H1 (cell line): Measurements from ENCODE around the gene CACNA1C.

Source experiments
- CEBPB ChIP-seq: IDR thresholded peaks from 2 replicates; pipeline ENCODE4 v1.6.1; 2012; ENCODE audit warnings: low read depth, low read length
- GABPA ChIP-seq: IDR thresholded peaks from 2 replicates; pipeline ENCODE4 v1.6.1; 2011; ENCODE audit warnings: mild to moderate bottlenecking, low read length, moderate library complexity, borderline replicate concordance; ENCODE audit not compliant: insufficient read depth
- JUND ChIP-seq: IDR thresholded peaks from 2 replicates; pipeline ENCODE4 v1.6.1; 2011; ENCODE audit warnings: mild to moderate bottlenecking, improper control_type of control experiment, low read length
- NRF1 ChIP-seq: IDR thresholded peaks from 2 replicates; pipeline ENCODE4 v1.6.1; 2011; ENCODE audit warnings: mild to moderate bottlenecking, low read depth, low read length, improper control_type of control experiment
- POLR2A ChIP-seq, 2 experiments: IDR thresholded peaks; 1 replicate in 1 of 2; 2 replicates in 1 of 2; pipeline ENCODE4 v1.6.1; 2011; ENCODE audit warnings: low read depth in 2 of 2, low read length in 2 of 2, mild to moderate bottlenecking in 2 of 2; ENCODE audit errors: control extremely low read depth in 1 of 2
- POLR2AphosphoS5 ChIP-seq: IDR thresholded peaks from 2 replicates; pipeline ENCODE4 v1.6.1; 2011; ENCODE audit warnings: low read depth, low read length
- RBBP5 ChIP-seq: IDR thresholded peaks from 2 replicates; pipeline ENCODE4 v1.7.1; 2012; ENCODE audit warnings: low read depth, mild to moderate bottlenecking, inconsistent platforms, low read length, moderate library complexity, borderline replicate concordance
- RFX5 ChIP-seq: IDR thresholded peaks from 2 replicates; pipeline ENCODE4 v1.6.1; 2011; ENCODE audit warnings: low read depth, low read length, improper control_type of control experiment, borderline replicate concordance
- SRF ChIP-seq: IDR thresholded peaks from 2 replicates; pipeline ENCODE4 v1.6.1; 2011; ENCODE audit warnings: mild to moderate bottlenecking, low read depth, low read length, moderate library complexity
- SUZ12 ChIP-seq: fragments of 200-600 bp; sonication (generic); IDR thresholded peaks from 2 replicates; pipeline ENCODE4 v1.6.1; 2012; ENCODE audit warnings: mild to moderate bottlenecking, inconsistent platforms, low read length, moderate library complexity, mixed read lengths
- TAF1 ChIP-seq: IDR thresholded peaks from 2 replicates; pipeline ENCODE4 v1.6.1; 2011; ENCODE audit warnings: mild to moderate bottlenecking, low read depth, low read length
- TF ChIP-seq, protein P1 (sequence below), 3 experiments: IDR thresholded peaks; 1 replicate in 2 of 3; 2 replicates in 1 of 3; pipeline versions ENCODE4 v1.5.1 to v1.6.1; 2011; ENCODE audit warnings: low read length in 3 of 3, mild to moderate bottlenecking in 3 of 3, inconsistent platforms in 2 of 3, low read depth in 1 of 3, moderate library complexity in 1 of 3; ENCODE audit not compliant: insufficient read depth in 1 of 3; ENCODE audit errors: control extremely low read depth in 1 of 3
- TF ChIP-seq, protein P2 (sequence below): IDR thresholded peaks from 2 replicates; pipeline ENCODE4 v1.6.1; 2011; ENCODE audit warnings: low read length, improper control_type of control experiment
- TF ChIP-seq, protein P3 (sequence below): IDR thresholded peaks from 2 replicates; pipeline ENCODE4 v1.6.1; 2011; ENCODE audit warnings: low read depth, mild to moderate bottlenecking, low read length; ENCODE audit not compliant: insufficient read depth

DNA sequence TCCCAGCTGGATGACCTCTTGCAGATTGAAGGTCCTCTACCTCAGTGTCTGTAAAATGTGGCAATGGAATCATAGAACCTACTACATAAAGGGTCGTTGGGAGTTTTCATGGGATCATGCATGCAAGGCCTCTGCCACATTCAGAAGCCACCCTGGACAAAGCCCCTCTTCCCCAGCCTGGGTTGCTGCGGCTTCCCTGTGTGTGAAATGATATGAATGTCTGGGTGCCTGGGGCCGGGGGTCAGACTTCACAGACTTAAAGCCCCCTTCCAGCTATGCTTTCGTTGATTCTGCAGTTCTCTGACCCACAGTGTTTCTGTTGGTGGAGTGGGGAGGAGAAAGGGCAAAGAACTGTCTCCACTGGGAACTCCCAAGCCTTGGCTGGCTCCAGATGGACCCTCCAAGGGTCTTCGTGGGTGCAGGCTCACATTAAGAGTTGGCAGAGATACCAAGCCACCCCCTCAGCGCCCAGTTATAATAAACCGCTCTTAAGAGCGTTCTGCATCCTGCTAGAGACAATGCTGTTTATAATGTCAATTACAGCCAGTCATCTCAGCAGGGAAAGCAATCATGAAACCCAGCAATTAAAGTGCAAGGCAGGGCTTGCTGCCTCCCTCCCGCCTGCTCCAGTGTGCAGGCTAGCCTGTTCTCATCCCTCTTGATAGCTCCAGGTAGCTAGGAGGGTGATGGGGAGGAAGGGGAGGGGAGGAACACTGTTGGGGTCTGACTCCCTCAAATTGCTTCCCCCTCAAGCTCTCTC lies 531.0 kb downstream of the CACNA1C start:
- TF ChIP-seq RBBP5, result no peak
- TF ChIP-seq POLR2A (IDR thresholded peaks at IDR 0.05; ENCODE audit: control extremely low read depth in 1 of 2, low read depth in 2 of 2, low read length in 2 of 2), result no peak
- TF ChIP-seq, protein P1, sequence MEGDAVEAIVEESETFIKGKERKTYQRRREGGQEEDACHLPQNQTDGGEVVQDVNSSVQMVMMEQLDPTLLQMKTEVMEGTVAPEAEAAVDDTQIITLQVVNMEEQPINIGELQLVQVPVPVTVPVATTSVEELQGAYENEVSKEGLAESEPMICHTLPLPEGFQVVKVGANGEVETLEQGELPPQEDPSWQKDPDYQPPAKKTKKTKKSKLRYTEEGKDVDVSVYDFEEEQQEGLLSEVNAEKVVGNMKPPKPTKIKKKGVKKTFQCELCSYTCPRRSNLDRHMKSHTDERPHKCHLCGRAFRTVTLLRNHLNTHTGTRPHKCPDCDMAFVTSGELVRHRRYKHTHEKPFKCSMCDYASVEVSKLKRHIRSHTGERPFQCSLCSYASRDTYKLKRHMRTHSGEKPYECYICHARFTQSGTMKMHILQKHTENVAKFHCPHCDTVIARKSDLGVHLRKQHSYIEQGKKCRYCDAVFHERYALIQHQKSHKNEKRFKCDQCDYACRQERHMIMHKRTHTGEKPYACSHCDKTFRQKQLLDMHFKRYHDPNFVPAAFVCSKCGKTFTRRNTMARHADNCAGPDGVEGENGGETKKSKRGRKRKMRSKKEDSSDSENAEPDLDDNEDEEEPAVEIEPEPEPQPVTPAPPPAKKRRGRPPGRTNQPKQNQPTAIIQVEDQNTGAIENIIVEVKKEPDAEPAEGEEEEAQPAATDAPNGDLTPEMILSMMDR (IDR thresholded peaks at IDR 0.05; ENCODE audit: control extremely low read depth in 1 of 3, insufficient read depth in 1 of 3, low read depth in 1 of 3, low read length in 3 of 3), result no peak
- TF ChIP-seq RFX5, result no peak
- no peak for TF ChIP-seq TAF1
- TF ChIP-seq, protein P2, sequence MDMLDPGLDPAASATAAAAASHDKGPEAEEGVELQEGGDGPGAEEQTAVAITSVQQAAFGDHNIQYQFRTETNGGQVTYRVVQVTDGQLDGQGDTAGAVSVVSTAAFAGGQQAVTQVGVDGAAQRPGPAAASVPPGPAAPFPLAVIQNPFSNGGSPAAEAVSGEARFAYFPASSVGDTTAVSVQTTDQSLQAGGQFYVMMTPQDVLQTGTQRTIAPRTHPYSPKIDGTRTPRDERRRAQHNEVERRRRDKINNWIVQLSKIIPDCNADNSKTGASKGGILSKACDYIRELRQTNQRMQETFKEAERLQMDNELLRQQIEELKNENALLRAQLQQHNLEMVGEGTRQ, result no peak
- no peak for TF ChIP-seq CEBPB
- no peak for TF ChIP-seq GABPA
- TF ChIP-seq POLR2AphosphoS5, result no peak
- no peak for TF ChIP-seq NRF1
- TF ChIP-seq, protein P3, sequence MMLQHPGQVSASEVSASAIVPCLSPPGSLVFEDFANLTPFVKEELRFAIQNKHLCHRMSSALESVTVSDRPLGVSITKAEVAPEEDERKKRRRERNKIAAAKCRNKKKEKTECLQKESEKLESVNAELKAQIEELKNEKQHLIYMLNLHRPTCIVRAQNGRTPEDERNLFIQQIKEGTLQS, result no peak
- TF ChIP-seq SUZ12, result no peak
- TF ChIP-seq SRF, result no peak
- TF ChIP-seq JUND, result no peak
